NCI-H1417 (cell line): Measurements from ENCODE around the gene KRTAP16-1.
"Not testable (repeated sequence)": the region's sequence is repeated elsewhere in the genome, so short reads cannot be mapped to it uniquely, and the experiment has no call there.

ENCODE experiments used
- DNase-seq, 3 experiments: peaks; one replicate each; lab custom pipeline; 2025; lab: John Stamatoyannopoulos, UW

The KRTAP16-1 gene, protein sequence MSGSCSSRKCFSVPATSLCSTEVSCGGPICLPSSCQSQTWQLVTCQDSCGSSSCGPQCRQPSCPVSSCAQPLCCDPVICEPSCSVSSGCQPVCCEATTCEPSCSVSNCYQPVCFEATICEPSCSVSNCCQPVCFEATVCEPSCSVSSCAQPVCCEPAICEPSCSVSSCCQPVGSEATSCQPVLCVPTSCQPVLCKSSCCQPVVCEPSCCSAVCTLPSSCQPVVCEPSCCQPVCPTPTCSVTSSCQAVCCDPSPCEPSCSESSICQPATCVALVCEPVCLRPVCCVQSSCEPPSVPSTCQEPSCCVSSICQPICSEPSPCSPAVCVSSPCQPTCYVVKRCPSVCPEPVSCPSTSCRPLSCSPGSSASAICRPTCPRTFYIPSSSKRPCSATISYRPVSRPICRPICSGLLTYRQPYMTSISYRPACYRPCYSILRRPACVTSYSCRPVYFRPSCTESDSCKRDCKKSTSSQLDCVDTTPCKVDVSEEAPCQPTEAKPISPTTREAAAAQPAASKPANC

DNA sequence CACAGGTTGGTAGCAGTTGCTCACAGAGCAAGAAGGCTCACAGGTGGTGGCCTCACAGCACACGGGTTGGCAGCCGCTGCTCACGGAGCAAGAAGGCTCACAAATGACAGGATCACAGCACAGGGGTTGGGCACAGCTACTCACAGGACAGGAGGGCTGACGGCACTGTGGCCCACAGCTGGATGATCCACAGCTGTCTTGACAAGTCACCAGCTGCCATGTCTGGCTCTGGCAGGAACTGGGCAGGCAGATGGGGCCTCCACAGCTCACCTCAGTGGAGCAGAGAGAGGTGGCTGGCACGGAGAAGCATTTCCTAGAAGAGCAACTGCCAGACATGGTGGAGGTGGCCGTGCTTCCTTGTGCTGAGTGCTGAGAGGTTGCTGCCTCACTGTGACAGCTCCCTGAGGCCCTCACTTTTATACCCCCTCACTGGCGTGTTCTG lies at the start of gene KRTAP16-1:
TSS of gene KRTAP16-1 (minus strand) at position 392 of the 442 bp plus-strand sequence. CDS start at position 336, 56 bp downstream.
- DNase-seq, result no peak

DNA sequence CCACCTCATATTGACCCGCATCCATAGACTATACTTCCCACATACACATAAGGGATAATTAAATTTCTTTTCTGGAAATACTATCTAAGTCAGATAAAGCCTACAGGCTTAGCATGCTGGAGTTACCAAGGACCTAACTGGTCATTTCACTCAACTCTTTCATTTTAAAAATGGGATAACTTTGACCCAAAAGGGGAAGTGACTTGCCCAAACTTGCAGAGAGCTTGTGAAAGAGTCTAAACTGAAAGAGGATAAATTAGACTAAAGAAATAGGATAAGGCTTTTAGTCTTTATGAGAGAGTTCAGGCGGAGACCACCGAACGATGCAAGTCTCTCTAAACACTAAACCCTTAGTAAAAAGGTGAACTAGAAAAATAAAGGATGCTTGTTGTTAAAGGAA lies 45.4 kb upstream of the KRTAP16-1 start:
- DNase-seq, result no peak

DNA sequence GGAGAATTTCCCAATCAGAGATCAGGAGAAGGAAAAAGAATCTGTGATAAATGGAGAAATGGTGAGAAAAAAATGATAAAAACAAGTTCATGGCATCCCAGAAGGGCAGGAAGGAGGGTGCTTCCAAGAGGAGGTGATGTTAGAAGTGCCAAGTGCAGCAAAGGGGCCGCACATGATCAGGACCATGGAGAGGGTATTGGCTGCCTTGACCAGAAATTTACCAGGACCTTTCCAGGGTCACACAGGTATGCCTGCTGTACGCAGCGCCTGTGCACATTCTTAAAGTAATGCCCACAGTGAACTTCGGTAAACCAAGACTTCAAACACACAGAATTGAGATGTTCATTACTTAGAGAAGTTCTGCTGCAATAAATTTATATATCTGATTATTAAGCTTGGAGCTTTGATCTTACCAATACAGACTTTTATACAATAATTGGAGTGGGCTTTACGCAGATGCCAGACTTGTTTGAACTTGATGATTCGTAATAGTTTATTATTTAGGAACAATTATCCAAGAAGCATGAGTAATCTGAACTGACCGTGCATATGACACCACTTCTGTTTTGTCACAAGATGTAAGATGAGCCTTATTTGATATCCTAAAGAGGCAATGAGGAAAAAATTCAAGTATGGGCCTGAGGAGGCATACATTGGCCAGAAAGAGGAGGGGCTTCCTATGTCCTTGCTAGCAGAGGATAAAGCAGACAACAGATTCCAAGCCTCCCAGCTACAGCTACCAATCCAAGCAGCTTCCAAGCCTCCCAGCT lies 43.7 kb upstream of the KRTAP16-1 start:
- no peak for DNase-seq

DNA sequence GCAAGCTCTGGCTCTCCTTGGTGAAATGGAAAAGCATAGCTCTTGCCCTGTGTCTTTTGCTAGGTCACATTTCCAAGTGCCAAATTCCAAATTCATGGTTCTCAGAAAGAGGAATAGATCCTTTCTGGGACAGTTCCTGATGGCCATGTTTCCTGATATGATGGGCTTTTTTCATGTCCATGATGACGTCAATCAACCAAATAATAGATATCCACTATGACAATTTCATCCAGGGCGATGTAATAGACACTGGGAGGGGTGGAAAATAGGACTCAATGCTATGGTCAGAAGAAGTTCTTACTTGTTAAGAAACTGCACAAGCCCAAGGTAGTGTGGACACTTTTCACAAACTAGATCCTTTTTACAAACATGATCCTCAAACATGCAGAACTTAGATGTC lies 42.1 kb upstream of the KRTAP16-1 start:
- no peak for DNase-seq

DNA sequence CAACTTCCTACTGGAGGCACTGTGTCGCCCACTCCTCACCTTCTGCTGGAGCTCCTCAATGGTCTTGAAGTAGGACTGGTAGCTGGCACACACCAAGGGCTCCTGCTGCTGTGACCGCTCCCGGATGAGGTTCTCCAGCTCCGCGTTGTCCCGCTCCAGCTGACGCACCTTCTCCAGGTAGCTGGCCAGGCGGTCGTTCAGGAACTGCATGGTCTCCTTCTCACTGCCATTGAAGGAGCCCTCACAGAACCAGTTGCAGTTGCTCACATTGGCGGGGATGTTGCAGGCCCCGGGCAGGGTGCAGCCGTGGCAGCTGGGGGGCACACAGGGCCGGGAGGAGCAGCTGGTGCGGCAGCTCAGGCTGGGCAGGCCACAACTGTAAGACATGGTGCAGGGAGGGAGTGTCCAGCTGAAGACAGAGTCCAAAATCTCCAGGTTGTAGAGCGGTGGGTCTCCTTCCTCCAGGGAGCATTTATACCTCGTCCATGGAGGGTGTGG lies 41.3 kb upstream of the KRTAP16-1 start, which contains the start of gene KRT33A:
TSS of gene KRT33A (minus strand) at position 448 of the 498 bp plus-strand sequence. CDS start at position 387, 61 bp downstream.
- DNase-seq, result not testable (repeated sequence)

DNA sequence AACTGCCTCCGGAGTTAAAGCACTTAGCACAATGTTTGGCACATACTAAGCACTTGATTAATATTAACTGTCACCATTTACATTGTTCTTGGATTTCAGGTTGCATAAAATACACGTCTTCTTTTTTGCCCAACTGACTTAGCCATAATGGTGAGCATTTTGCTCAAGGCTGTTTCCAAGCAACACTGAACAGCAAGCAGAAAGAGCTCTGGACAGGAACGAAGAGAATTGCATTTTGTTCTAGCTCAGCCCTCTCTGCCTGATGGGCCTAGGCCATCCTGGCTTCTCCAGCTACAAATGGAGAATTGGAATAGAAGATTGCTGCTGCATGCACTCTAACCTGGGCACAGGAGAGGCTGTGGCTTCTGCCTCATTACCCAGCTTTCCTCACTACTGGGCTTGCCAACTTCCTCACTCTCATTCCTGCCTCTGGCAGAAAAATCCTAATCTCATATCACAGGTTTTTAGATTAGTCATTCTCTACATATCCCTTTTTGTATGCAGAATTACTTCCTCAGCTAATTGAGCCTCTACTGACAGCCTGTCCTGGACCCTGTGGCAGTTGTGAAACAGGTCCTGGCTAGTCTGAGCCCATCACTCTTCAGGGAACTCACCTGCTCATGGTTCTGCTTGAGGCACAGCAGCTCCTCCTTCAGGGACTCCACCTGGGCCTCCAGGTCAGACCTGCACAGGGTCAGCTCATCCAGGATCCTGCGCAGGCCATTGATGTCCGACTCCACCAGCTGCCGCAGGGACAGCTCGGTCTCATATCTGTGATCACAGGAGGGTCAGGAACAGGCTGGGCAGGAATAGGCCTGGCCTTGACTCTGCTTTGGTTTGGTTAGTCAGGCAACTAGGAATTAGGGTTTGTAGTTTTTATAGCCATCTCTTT lies 39.0 kb upstream of the KRTAP16-1 start:
- DNase-seq, result no peak

DNA sequence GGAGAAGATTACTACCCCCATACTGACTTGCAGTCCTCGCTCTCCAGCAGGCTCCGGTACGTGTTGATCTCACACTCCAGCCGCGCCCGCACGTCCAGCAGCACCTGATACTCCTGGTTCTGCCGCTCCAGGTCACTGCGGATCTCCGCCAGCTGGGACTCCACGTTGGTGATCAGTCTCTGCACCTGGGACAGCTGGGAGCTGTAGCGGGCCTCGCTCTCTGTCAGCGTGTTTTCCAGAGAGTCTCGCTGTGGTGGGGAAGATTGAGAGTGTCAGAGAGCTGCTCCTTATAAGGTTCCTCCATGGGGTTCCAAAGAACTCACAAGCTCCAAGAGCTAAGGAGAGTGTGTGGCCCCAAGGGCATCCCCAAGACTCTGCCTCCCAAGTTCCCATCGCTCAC lies 37.3 kb upstream of the KRTAP16-1 start:
- not testable (repeated sequence) for DNase-seq

DNA sequence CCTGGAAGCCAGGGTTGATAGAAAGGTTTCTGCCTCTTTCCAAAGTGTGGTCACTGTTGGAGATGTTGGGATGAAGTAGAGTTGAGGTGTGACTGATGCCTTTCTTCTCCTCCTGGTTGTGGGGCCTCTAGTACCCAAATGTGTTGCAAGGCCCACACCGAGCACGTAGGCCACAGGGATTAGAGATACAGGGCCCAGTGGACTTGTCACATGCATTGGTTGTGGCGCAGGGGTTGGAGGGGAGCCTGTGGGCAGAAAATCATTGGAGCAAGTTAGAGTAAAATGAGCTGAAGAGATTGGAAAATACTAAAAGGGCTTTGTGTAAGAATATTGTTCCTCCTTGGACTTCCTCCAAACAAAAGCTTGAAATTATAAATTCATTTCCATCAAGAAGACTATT lies 36.9 kb upstream of the KRTAP16-1 start:
- no peak for DNase-seq

DNA sequence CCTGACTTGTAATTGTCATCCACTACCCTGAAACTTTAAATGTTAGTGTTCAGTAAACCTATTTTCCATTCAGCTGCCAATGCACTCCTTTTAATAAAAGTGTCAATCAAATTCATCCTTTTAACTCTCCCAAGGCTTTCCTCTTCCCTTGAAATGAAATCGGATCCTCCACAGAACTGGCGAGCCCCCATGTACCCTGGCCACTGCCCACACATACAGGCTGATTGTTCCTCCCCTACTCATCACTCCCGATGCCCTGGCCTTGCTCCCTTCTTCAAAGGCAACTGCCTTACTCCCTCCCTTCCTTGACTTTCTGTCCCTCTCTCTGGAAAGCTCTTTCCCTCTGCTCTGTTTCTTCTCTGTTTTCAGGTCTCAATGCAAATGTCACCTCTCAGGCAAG lies 33.9 kb upstream of the KRTAP16-1 start:
- DNase-seq, result no peak

DNA sequence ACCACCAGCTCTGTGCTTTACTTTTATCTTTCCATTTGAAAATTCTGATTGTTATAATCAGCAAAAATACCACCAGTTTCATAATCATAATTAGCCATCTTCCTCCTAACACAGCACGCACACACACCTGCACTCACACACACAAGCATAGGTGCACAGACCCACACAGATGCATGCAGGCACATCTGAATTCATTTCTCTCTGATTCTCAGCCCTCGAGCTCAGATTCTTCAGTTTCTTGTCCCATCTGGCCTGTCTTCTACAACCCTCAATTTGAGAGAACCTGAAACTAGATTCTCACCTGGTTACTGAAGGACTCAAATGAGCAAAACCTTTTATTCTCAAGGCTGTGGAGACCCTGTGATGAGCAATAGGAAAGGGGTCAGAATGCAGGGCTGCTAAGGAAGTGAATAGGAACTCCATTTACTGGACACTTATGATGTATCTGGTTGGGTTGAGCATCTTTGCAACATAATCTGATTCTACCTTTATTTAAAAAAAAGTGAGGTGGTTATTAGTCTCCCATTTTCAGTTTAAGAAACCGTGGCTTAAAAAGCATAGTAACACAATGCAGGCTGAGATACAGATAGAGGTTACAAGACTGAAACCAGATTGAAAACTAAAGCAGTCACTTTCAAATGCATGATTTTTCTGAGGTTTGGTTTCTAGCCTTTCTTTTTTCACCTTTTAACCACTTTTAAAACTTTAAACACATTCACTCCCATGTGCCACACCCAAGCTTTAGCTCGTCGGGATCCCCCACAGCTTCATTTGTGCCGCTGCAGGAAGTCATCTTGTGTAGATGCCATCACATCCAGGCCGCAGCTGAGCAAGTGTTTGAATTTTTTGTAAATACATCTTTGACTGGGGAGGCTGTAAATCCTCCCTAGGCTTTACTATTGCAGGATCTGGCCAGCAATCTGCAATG lies 32.1 kb upstream of the KRTAP16-1 start:
- DNase-seq, result no peak

DNA sequence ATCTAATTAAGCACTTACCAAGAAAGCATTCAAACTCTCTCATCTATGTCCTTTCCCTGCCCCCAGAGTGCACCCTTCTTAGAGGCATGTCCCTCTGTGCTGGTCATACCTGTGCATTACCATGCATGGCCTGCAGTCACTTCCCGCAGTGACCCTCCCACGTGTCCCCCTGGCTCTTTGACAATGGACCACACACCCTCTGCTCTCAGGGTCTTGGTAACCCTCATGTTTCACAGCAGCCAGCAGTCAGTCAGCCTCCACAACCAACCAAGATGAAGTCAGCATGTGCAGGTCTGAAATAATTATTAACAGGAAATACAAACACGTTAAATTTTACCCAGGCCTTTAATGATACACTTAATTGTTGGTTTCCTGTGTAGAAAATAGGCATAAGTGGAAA lies 31.4 kb upstream of the KRTAP16-1 start:
- peak in 1 of 3 experiments; percentile 41 for DNase-seq

DNA sequence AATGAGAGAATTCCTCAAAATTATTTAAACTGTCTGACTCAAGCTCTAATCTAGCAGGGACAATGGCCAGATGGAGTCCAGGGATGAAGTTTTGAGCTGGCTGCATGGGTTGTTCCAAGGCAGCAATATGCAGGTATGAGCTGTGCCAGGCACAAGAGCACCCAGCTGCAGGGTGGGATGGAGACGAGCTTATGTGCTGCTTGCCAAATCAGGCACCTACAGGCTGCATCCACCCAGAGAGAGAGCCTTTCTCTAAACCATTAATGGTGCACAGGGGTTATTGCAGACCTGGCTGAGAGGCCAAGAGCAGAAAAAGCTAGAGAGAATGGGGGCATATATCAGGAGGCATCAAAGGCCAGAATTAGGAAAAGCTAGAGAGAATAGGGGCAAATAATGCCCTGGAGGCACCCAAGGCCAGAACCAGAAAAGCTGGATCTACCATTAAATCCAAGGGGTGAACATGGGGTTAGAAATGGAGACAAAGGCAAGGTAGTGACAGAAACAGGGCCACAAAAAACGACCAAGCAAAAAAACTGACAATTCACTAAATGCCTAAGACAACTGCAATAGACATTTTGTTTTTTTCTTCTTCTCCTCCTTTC lies 30.6 kb upstream of the KRTAP16-1 start:
- DNase-seq, result no peak

DNA sequence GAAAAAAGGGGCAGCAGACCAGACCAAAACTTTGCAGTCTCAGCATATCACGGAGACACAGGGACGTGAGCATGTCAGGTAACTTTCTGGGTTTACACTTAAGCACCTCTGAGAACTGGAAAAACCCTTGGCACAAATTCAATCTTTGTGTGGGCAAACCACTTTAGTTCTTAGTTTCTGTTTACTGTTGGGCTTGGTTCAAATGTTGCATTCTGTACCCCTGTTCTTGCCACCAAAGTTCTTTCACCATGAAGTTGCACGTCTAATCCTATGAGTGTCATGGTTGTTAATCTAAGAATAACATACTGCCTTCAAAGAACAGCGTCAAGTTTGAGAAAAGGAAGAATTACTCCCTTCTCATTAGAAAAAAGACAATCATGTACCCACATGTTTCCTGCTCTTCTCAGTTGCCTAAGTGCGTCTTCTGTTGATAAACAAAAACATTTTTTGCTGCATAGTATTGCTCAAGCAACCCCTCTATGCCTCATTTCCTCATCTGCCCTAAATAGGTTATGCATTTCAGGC lies 29.9 kb upstream of the KRTAP16-1 start:
- no peak for DNase-seq

DNA sequence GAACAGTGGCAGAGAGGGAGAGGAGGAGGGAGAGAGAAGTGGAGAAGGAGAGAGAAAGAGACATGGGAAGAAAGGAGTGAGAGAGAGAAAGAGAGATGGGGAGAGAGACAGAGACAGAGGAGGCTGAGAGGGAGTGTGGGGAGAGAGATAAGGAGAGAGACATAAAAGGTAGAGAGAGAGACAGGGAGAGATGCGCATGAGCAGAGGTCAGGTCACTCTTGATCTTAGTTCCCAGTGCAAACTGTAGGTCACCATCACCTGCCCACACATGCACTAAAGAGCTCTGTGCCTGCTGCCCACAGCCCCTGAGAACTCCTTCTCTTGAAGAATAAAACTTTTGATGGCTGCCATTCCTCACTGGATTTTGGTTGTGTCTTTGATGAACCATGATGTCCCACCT lies 26.6 kb upstream of the KRTAP16-1 start:
- no peak for DNase-seq

DNA sequence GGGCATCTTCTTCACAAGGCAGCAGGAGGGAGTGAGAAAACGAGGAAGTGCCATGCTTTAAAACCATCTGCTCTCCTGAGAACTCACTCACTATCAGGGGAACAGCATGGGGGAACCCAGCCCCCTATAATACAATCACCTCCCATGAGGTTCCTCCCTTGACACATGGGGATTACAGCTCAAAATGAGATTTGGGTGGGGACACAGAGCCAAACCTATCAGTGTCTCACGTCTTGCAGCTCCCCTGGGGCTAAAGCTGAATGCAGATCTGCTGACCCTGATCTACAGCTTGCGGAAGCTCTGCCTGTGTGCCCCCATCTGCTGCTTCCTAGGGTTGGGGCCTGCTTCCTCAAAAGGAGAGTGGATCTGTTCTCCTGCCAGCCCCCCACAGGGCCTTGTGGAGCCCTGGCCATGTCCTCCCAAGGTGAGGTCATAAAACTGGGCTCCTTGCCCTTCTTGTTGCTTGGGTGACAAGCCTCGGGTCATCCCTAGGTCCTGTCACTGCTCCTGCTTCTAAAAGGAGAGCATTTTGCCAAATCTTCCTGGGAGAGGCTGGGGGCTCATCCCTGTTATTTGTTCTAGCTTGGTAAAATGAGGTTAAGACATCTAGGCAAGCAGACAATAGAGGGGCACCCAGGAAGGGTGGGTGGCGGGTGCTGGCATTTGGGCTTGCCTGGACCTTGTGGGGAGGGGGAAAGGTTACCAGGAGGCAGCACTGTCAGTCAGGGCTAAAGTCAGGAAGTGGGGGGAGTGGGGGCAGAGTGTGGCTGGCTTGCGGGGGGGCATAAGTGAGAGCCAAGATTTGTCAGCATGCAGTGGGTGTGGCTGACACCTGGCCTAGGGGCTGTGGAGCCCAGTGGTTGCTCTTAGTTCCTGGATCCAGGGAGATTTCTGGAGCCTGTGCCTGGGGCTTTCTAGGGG lies 25.5 kb upstream of the KRTAP16-1 start:
- DNase-seq, result no peak

DNA sequence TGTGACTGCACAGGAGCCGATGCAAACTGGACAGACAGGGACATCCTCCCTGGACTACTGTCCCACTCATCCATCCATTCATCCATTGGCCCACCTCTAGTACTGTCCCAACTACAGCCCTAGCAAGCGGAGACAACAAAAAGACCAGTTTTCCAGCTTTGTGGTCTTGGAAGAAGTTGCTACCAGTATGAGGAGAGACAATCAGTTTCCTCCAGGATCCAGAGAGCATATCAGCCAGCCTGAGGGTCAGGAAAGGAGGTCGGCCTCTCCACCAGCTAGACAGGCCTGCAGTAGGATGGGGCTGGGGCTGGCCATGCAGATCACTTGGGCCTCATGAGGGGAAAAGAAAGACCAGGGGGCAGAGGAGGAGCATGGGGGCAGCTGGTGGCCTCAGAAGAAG lies 24.7 kb upstream of the KRTAP16-1 start:
- no peak for DNase-seq

DNA sequence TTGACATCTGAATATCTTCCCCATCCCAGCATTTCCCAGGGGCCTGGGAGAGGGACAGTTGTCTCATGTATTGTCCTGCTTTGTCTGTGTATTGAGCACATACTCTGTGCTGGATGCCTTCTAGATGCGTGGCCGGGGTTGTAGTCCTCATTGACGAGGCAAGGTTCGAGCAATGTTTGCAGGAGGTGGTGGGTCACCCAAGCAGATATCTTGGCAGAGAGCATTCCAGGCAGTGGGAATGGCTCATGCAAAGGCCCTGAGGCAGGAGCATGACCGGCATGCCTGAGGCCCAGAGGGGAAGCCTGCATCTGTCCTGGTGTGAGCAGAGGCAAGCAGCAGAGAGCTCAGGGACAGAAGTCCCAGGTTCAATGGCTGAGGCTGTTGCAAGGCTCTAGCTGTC lies 24.0 kb upstream of the KRTAP16-1 start:
- no peak for DNase-seq

DNA sequence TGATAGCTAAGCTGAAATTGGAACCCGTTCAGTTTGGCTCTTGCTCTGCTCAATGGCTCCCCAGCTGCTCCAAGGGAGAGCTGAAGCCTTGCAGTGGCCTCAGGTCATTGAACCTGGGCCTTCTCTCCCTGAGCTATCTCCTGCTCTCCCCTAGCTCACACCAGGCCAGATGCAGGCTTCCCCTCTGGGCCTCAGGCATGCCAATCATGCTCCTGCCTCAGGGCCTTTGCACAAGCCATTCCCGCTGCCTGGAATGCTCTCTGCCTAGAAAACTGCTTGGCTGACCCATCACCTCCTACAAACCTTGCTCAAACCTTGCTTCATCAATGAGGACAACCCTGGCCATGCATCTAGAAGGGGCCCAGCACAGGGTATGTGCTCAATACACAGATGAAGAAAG lies 23.1 kb upstream of the KRTAP16-1 start:
- no peak for DNase-seq

DNA sequence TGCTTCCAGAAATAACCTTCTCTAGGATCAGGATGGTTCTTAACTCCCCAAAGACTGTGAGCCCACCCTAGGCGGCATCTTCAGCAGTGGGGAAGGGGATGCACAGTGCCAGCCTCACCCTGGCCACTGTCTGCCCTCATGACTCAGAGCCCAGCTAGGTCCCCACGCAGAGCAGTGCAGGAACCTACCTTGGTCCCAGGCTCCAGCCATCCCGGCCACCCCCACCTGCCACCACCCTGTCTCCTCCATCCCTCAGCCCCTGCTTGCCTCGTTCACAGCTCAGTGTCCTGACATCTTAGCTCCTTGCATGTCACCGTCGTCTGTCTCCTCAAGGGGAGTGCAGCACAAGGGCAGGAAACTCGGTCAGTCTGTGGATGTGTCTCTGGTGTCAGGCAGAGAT lies 22.5 kb upstream of the KRTAP16-1 start:
- no peak for DNase-seq
